OCI-LY1 (cell line): Measurements from ENCODE around the gene ARAP1.

Experiments
- H2AFZ ChIP-seq: fragments of 200-600 bp; sonication (generic), shearing (Covaris generic); 2 replicates; pipeline ENCODE4 v1.6.0; 2014; ENCODE audit warnings: antibody characterized with exemption, mild to moderate bottlenecking, low read length
- H3F3A ChIP-seq: fragments of 200-600 bp; sonication (generic), shearing (Covaris generic); 2 replicates; pipeline ENCODE4 v1.6.0; 2014; ENCODE audit warnings: mild to moderate bottlenecking, antibody characterized with exemption, low read length, moderate library complexity; ENCODE audit not compliant: insufficient read depth
- H3K27ac ChIP-seq: fragments of 200-600 bp; sonication (generic); 2 replicates; pipeline ENCODE4 v1.5.1; 2014; ENCODE audit warnings: low read length, mixed run types, mild to moderate bottlenecking, low read depth; ENCODE audit not compliant: poor library complexity, severe bottlenecking
- H3K27me3 ChIP-seq: fragments of 200-600 bp; sonication (generic); 2 replicates; pipeline ENCODE4 v1.6.0; 2014; ENCODE audit warnings: antibody characterized with exemption, mild to moderate bottlenecking, low read length, moderate library complexity; ENCODE audit not compliant: insufficient read depth
- H3K36me3 ChIP-seq: fragments of 200-600 bp; sonication (generic); 2 replicates; pipeline ENCODE4 v1.6.1; 2014; ENCODE audit warnings: mild to moderate bottlenecking, antibody characterized with exemption, low read length, moderate library complexity, mixed read lengths; ENCODE audit not compliant: insufficient read depth
- H3K4me1 ChIP-seq: fragments of 200-600 bp; sonication (generic); 2 replicates; pipeline ENCODE4 v1.5.1; 2014; ENCODE audit warnings: mild to moderate bottlenecking, low read length, moderate library complexity; ENCODE audit not compliant: insufficient read depth, severe bottlenecking
- H3K4me2 ChIP-seq: fragments of 200-600 bp; sonication (generic), shearing (Covaris generic); 2 replicates; pipeline ENCODE4 v1.6.1; 2014; ENCODE audit warnings: low read length
- H3K4me3 ChIP-seq: fragments of 200-600 bp; sonication (generic); 2 replicates; pipeline ENCODE4 v1.5.1; 2014; ENCODE audit warnings: low read length, low read depth, mild to moderate bottlenecking, mixed read lengths; ENCODE audit not compliant: poor library complexity, severe bottlenecking
- H3K79me2 ChIP-seq: fragments of 200-600 bp; shearing (Covaris generic); 2 replicates; pipeline ENCODE4 v1.6.1; 2016; ENCODE audit warnings: mixed run types, low read length, mixed read lengths; ENCODE audit not compliant: insufficient read depth
- H3K9ac ChIP-seq: fragments of 200-600 bp; sonication (generic), shearing (Covaris generic); 2 replicates; pipeline ENCODE4 v1.6.1; 2014; ENCODE audit warnings: mild to moderate bottlenecking, low read length, mixed read lengths
- H3K9me2 ChIP-seq: fragments of 200-600 bp; sonication (generic), shearing (Covaris generic); 2 replicates; pipeline ENCODE4 v1.6.1; 2014; ENCODE audit warnings: low read depth, mild to moderate bottlenecking, low read length, mixed read lengths
- H3K9me3 ChIP-seq: fragments of 200-600 bp; shearing (Covaris generic); 2 replicates; pipeline ENCODE4 v1.6.1; 2014; ENCODE audit warnings: low read length, mixed read lengths
- H4K20me1 ChIP-seq: fragments of 200-600 bp; sonication (generic), shearing (Covaris generic); 2 replicates; pipeline ENCODE4 v1.6.0; 2016; ENCODE audit warnings: mild to moderate bottlenecking, low read length; ENCODE audit not compliant: insufficient read depth
- EZH2 ChIP-seq: fragments of 200-600 bp; sonication (generic), shearing (Covaris generic); IDR thresholded peaks from 2 replicates; pipeline ENCODE4 v1.8.0; 2017; ENCODE audit warnings: borderline replicate concordance, mixed run types, mild to moderate bottlenecking, antibody characterized with exemption, low read length, moderate library complexity, mixed read lengths
- TF ChIP-seq, protein P1 (sequence below): fragments of 200-600 bp; sonication (generic), shearing (Covaris generic); IDR thresholded peaks from 2 replicates; pipeline ENCODE4 v1.5.1; 2017; ENCODE audit warnings: mild to moderate bottlenecking, antibody characterized with exemption, low read length, moderate library complexity, mixed read lengths

ARAP1 gene

DNA sequence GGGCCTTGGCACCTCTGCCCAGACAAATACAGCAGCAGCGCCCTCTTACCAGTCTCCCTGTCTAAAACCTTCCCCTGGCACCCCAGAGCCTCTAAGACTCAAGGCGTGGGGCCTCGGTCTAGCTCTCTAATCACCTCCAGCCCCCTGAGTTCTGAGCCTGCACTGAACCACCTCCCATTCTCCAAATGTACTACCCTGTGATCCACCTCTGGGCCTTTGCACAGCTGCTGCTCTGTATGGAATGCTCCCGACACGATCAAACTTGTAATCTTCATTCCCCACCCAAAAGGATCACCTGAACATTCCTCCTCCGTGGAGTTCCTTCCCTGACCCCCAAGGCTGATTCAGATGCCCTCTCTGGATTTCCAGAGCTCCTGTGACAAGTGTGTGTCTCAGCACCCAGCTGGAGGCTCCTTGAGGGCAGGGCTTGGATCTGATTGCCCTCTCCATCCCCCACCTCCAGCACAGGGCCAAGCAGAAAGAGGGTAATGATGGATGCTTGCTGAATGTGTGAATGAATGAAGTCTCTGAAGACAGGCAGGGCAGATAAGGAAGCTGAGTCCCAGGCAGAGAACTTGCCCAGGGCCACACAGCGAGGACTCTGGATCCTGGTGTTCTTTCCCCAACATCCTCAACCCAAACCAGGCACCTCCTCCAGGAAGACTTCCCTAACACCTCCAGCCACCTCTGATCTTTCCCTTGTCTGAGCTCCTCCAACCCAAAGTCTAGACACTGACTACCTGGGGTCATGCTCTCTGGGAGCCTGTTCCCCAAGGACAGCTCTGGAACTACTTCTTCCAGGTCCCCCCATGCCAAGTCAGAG, 23.3 kb upstream of the ARAP1 start:
- no peak overlapping the region for H3K27ac ChIP-seq
- H3K27me3 ChIP-seq, result 0 out of 2 replicates have a peak, but pooled peaks cover 6% of the 10 kb centered on the region
- H3K4me3 ChIP-seq, result no peak overlapping the region
- no peaks in the 10 kb centered on the region for H4K20me1 ChIP-seq
- H3K79me2 ChIP-seq, result no peaks in the 10 kb centered on the region
- no peaks in the 10 kb centered on the region for H3K9me2 ChIP-seq
- no peaks in the 10 kb centered on the region for H3F3A ChIP-seq
- H3K9ac ChIP-seq, result no peak overlapping the region
- H2AFZ ChIP-seq, result no peak overlapping the region
- no peaks in the 10 kb centered on the region for H3K9me3 ChIP-seq
- H3K36me3 ChIP-seq, result no peaks in the 10 kb centered on the region
- TF ChIP-seq, protein P1, sequence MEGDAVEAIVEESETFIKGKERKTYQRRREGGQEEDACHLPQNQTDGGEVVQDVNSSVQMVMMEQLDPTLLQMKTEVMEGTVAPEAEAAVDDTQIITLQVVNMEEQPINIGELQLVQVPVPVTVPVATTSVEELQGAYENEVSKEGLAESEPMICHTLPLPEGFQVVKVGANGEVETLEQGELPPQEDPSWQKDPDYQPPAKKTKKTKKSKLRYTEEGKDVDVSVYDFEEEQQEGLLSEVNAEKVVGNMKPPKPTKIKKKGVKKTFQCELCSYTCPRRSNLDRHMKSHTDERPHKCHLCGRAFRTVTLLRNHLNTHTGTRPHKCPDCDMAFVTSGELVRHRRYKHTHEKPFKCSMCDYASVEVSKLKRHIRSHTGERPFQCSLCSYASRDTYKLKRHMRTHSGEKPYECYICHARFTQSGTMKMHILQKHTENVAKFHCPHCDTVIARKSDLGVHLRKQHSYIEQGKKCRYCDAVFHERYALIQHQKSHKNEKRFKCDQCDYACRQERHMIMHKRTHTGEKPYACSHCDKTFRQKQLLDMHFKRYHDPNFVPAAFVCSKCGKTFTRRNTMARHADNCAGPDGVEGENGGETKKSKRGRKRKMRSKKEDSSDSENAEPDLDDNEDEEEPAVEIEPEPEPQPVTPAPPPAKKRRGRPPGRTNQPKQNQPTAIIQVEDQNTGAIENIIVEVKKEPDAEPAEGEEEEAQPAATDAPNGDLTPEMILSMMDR, result no peak
- TF ChIP-seq EZH2, result no peak
- H3K4me2 ChIP-seq, result no peak overlapping the region
- no peaks in the 10 kb centered on the region for H3K4me1 ChIP-seq

DNA sequence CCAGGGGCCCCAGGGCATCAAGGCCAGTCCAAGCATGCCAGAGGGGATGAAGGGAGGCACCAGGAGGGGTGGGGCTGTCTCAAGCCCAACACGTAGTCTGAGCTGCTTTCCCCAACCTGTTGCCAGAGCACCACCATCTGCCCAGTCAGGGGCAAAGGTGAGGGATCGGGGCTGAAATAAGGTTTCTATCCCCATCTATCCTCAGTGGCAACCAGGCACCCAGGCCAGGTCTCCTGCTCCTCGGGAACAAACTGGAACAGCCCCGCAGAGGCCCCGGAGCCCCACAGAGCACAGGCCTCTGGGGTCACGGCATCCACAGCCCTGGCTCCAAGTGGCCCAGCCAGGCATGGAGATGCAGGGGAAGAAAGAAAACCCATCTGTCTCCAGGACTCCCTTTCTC, 22.3 kb upstream of the ARAP1 start:
- Histone ChIP-seq H3F3A (no peaks in the 10 kb centered on the region), H3K9me3 (no peaks in the 10 kb centered on the region), H3K36me3 (no peaks in the 10 kb centered on the region), H3K9ac (no peak overlapping the region), H2AFZ (no peak overlapping the region), H3K4me1 (no peaks in the 10 kb centered on the region), H3K27me3 (0 out of 2 replicates have a peak, but pooled peaks cover 2% of the 10 kb centered on the region), H3K4me3 (no peak overlapping the region), H3K4me2 (no peak overlapping the region), H3K79me2 (no peaks in the 10 kb centered on the region), H4K20me1 (no peaks in the 10 kb centered on the region), H3K27ac (no peak overlapping the region), H3K9me2 (no peaks in the 10 kb centered on the region)
- TF ChIP-seq, protein P1, result no peak
- no peak for TF ChIP-seq EZH2

DNA sequence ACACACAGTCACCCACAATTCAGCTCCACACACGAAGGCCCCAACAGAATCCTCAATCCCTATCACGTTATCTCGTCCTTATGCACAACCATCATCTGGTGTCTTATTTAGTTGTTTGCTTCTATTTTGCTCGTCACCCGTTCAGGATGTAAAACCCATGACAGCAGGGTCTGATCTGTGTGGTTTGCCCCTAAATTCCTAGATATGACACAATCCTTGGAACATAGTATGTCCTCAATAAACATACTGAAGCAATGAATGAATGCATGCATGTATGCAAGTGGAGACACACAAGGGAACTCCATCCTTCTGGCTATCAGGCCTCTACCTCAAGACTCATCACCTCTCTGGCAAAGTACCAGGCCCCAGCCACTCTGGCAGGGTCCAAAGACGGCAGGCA, 21.5 kb upstream of the ARAP1 start:
- no peaks in the 10 kb centered on the region for H3K79me2 ChIP-seq
- 0 out of 2 replicates have a peak, but pooled peaks cover 2% of the 10 kb centered on the region for H3K27me3 ChIP-seq

More for the DNA sequence above, 21.5 kb upstream of the ARAP1 start:
- no peaks in the 10 kb centered on the region for H3F3A ChIP-seq
- no peaks in the 10 kb centered on the region for H3K9me3 ChIP-seq
- no peak overlapping the region for H3K9ac ChIP-seq
- H3K9me2 ChIP-seq, result no peaks in the 10 kb centered on the region
- no peak overlapping the region for H2AFZ ChIP-seq
- no peak overlapping the region for H3K4me3 ChIP-seq
- no peak overlapping the region for H3K4me2 ChIP-seq
- no peak overlapping the region for H3K27ac ChIP-seq
- H3K36me3 ChIP-seq, result no peaks in the 10 kb centered on the region
- H3K4me1 ChIP-seq, result no peaks in the 10 kb centered on the region
- no peak for TF ChIP-seq EZH2
- TF ChIP-seq, protein P1, result no peak
- no peaks in the 10 kb centered on the region for H4K20me1 ChIP-seq
